Liver (tissue), 3 donors: ENCODE results near the gene ETFA.

Experiments used
- ATF3 ChIP-seq: IDR thresholded peaks from 2 replicates; pipeline ENCODE4 v1.6.1; 2016; ENCODE audit warnings: antibody characterized with exemption
- CTCF ChIP-seq: fragments of 150-350 bp; IDR thresholded peaks from 2 replicates; pipeline ENCODE4 v1.5.1; 2017; ENCODE audit warnings: improper control_type of control experiment, low read depth, low read length; ENCODE audit not compliant: missing input control
- EGR1 ChIP-seq, 2 donors: IDR thresholded peaks; 2 replicates each; pipeline ENCODE4 v1.6.1; 2016 to 2018; ENCODE audit warnings: antibody characterized with exemption in 2 of 2, low read depth in 2 of 2
- FOXA1 ChIP-seq: IDR thresholded peaks from 2 replicates; pipeline ENCODE4 v1.6.1; 2016; ENCODE audit warnings: antibody characterized with exemption
- GABPA ChIP-seq, 2 donors: IDR thresholded peaks in 1 of 2; conservative IDR thresholded peaks in 1 of 2; 2 replicates each; pipeline ENCODE4 v1.6.1; 2016; ENCODE audit warnings: antibody characterized with exemption in 2 of 2, mild to moderate bottlenecking in 1 of 2, moderate library complexity in 1 of 2
- JUND ChIP-seq, 2 donors: IDR thresholded peaks; 2 replicates each; pipeline ENCODE4 v1.6.1; 2016; ENCODE audit warnings: antibody characterized with exemption in 2 of 2
- NR2F2 ChIP-seq: IDR thresholded peaks from 2 replicates; pipeline ENCODE4 v1.6.1; 2016; ENCODE audit warnings: antibody characterized with exemption
- RAD21 ChIP-seq, 2 donors: IDR thresholded peaks; 2 replicates each; pipeline ENCODE4 v1.6.1; 2016; ENCODE audit warnings: antibody characterized with exemption in 2 of 2, mild to moderate bottlenecking in 2 of 2
- REST ChIP-seq: IDR thresholded peaks from 2 replicates; pipeline ENCODE4 v1.6.1; 2016; ENCODE audit warnings: antibody characterized with exemption, mild to moderate bottlenecking
- SP1 ChIP-seq: IDR thresholded peaks from 2 replicates; pipeline ENCODE4 v1.6.1; 2018; ENCODE audit warnings: antibody characterized with exemption, mild to moderate bottlenecking
- TAF1 ChIP-seq: conservative IDR thresholded peaks from 2 replicates; pipeline ENCODE4 v1.6.1; 2016; ENCODE audit warnings: antibody characterized with exemption, mild to moderate bottlenecking
- YY1 ChIP-seq: IDR thresholded peaks from 2 replicates; pipeline ENCODE4 v1.6.1; 2016; ENCODE audit warnings: antibody characterized with exemption, mild to moderate bottlenecking
- ZBTB33 ChIP-seq: IDR thresholded peaks from 2 replicates; pipeline ENCODE4 v1.6.1; 2016; ENCODE audit warnings: antibody characterized with exemption
- donor health status: healthy.
- donor health status: healthy.

- TF ChIP-seq CTCF (no peak), REST (no peak), RAD21 (IDR thresholded peaks at IDR 0.05) (no peak), GABPA (IDR thresholded peaks at IDR 0.05 in 1 of 2, conservative IDR thresholded peaks at IDR 0.05 in 1 of 2) (no peak), EGR1 (IDR thresholded peaks at IDR 0.05; ENCODE audit: low read depth in 2 of 2) (no peak), ATF3 (no peak), SP1 (no peak), ZBTB33 (no peak), YY1 (no peak), JUND (IDR thresholded peaks at IDR 0.05) (no peak), FOXA1 (no peak), NR2F2 (no peak), TAF1 (no peak)
Observed at GRCh38 chr15:76296849-76297248, 14.4 kb downstream of the ETFA start.
